WTC11 (cell line): Measurements from ENCODE around the gene FBXO45. TPM values are rescaled to one million over a fixed set of nuclear protein-coding genes. Genes with fewer than 3 reads are reported as not detected.

ENCODE experiments used
- ATAC-seq: fragments of 200-7000 bp; cut with Tn5 transposase; 2 replicates; pipeline ENCODE4 v1.10.0; 2021; ENCODE audit warnings: mild to moderate bottlenecking, moderate library complexity
- CTCF ChIA-PET: fragments of 300-600 bp; sonication (Branson Sonifier 250); formaldehyde crosslinking; loops from one replicate; lab custom pipeline; 2021; ENCODE audit warnings: antibody characterized with exemption; lab: Charles Lee
- POLR2A ChIA-PET: fragments of 350-600 bp; sonication (Branson Sonifier 250); formaldehyde crosslinking; loops from one replicate; lab custom pipeline; 2021; ENCODE audit warnings: antibody characterized with exemption; lab: Charles Lee
- DNase-seq: peaks from one replicate; pipeline ENCODE4 v3.0.0; 2021; ENCODE audit warnings: low spot score
- H3K27ac Mint-ChIP-seq: 2 replicates; pipeline ENCODE4 v1.8.0; 2021; ENCODE audit warnings: mixed read lengths
- H3K27me3 Mint-ChIP-seq: 2 replicates; pipeline ENCODE4 v1.8.0; 2021; ENCODE audit warnings: low read depth, mild to moderate bottlenecking, moderate library complexity, mixed read lengths
- H3K36me3 Mint-ChIP-seq: 2 replicates; pipeline ENCODE4 v1.8.0; 2021; ENCODE audit warnings: mixed read lengths
- H3K4me1 Mint-ChIP-seq: 2 replicates; pipeline ENCODE4 v1.8.0; 2022; ENCODE audit warnings: mixed read lengths
- H3K4me3 Mint-ChIP-seq: 2 replicates; pipeline ENCODE4 v1.8.0; 2021; ENCODE audit warnings: mild to moderate bottlenecking, moderate library complexity, mixed read lengths
- H3K9me3 Mint-ChIP-seq: 2 replicates; pipeline ENCODE4 v1.8.0; 2021; ENCODE audit warnings: mixed read lengths
- CDX4 ChIP-seq: fragments of 250-450 bp; sonication (Bioruptor Pico); IDR thresholded peaks from 2 replicates; pipeline ENCODE4 v1.9.0; 2021; ENCODE audit warnings: moderate library complexity, mild to moderate bottlenecking, inconsistent platforms, borderline replicate concordance
- CTCF ChIP-seq: fragments of 200-600 bp; IDR thresholded peaks from 2 replicates; pipeline ENCODE4 v1.8.0; 2022; ENCODE audit warnings: antibody characterized with exemption
- ESRRA ChIP-seq: sonication (generic); formaldehyde crosslinking; IDR thresholded peaks from 2 replicates; pipeline ENCODE4 v1.8.1; 2022; ENCODE audit warnings: mild to moderate bottlenecking, missing genetic modification reagents, borderline replicate concordance
- FOXK1 ChIP-seq: sonication (generic); formaldehyde crosslinking; IDR thresholded peaks from 2 replicates; pipeline ENCODE4 v1.8.0; 2022; ENCODE audit warnings: mild to moderate bottlenecking, moderate library complexity, missing genetic modification reagents
- FOXP1 ChIP-seq: sonication (generic); formaldehyde crosslinking; IDR thresholded peaks from 2 replicates; pipeline ENCODE4 v1.8.0; 2022; ENCODE audit warnings: missing genetic modification reagents, mild to moderate bottlenecking, moderate library complexity, borderline replicate concordance
- FOXP4 ChIP-seq: sonication (generic); formaldehyde crosslinking; IDR thresholded peaks from 2 replicates; pipeline ENCODE4 v1.8.0; 2022; ENCODE audit warnings: mild to moderate bottlenecking, missing genetic modification reagents
- IRF1 ChIP-seq: sonication (generic); formaldehyde crosslinking; IDR thresholded peaks from 2 replicates; pipeline ENCODE4 v1.8.0; 2023; ENCODE audit warnings: missing genetic modification reagents
- JAZF1 ChIP-seq: fragments of 250-450 bp; sonication (Bioruptor Pico); IDR thresholded peaks from 2 replicates; pipeline ENCODE4 v1.9.0; 2021; ENCODE audit warnings: moderate library complexity, mild to moderate bottlenecking, inconsistent platforms
- MYBL2 ChIP-seq: sonication (generic); formaldehyde crosslinking; IDR thresholded peaks from 2 replicates; pipeline ENCODE4 v1.8.1; 2023; ENCODE audit warnings: mild to moderate bottlenecking, moderate library complexity, missing genetic modification reagents
- NFE2L1 ChIP-seq: sonication (generic); formaldehyde crosslinking; IDR thresholded peaks from 2 replicates; pipeline ENCODE4 v1.8.1; 2023; ENCODE audit warnings: missing genetic modification reagents
- NR1H2 ChIP-seq: sonication (generic); formaldehyde crosslinking; IDR thresholded peaks from 2 replicates; pipeline ENCODE4 v1.9.0; 2021; ENCODE audit warnings: mild to moderate bottlenecking, moderate library complexity, missing genetic modification reagents
- NR2C2 ChIP-seq: sonication (generic); formaldehyde crosslinking; IDR thresholded peaks from 2 replicates; pipeline ENCODE4 v1.8.0; 2022; ENCODE audit warnings: mild to moderate bottlenecking, missing genetic modification reagents
- OVOL2 ChIP-seq: fragments of 250-450 bp; sonication (Bioruptor Pico); IDR thresholded peaks from 2 replicates; pipeline ENCODE4 v1.9.0; 2021; ENCODE audit warnings: mild to moderate bottlenecking, borderline replicate concordance
- SMAD3 ChIP-seq: sonication (generic); formaldehyde crosslinking; IDR thresholded peaks from 2 replicates; pipeline ENCODE4 v1.8.0; 2022; ENCODE audit warnings: missing genetic modification reagents, mild to moderate bottlenecking, borderline replicate concordance
- TEAD1 ChIP-seq: sonication (generic); formaldehyde crosslinking; IDR thresholded peaks from 2 replicates; pipeline ENCODE4 v1.8.0; 2022; ENCODE audit warnings: mild to moderate bottlenecking, missing genetic modification reagents
- ZBTB43 ChIP-seq: sonication (generic); formaldehyde crosslinking; IDR thresholded peaks from 2 replicates; pipeline ENCODE4 v1.8.1; 2023; ENCODE audit warnings: mild to moderate bottlenecking, missing genetic modification reagents
- ZNF317 ChIP-seq: sonication (generic); formaldehyde crosslinking; IDR thresholded peaks from 2 replicates; pipeline ENCODE4 v1.8.1; 2023; ENCODE audit warnings: low read depth, mild to moderate bottlenecking, moderate library complexity, missing genetic modification reagents, borderline replicate concordance
- ZNF416 ChIP-seq: fragments of 250-450 bp; sonication (Bioruptor Pico); IDR thresholded peaks from 2 replicates; pipeline ENCODE4 v1.9.0; 2021; ENCODE audit warnings: mild to moderate bottlenecking, inconsistent platforms
- ZNF423 ChIP-seq: fragments of 250-450 bp; sonication (Bioruptor Pico); IDR thresholded peaks from 2 replicates; pipeline ENCODE4 v2.1.2; 2022; ENCODE audit warnings: mild to moderate bottlenecking, moderate library complexity
- ZNF425 ChIP-seq: fragments of 250-450 bp; sonication (Bioruptor Pico); conservative IDR thresholded peaks from 2 replicates; pipeline ENCODE4 v1.9.0; 2021; ENCODE audit warnings: mild to moderate bottlenecking
- ZNF512 ChIP-seq: sonication (generic); formaldehyde crosslinking; IDR thresholded peaks from 2 replicates; pipeline ENCODE4 v1.8.1; 2022; ENCODE audit warnings: missing genetic modification reagents, borderline replicate concordance
- total RNA-seq: library from RNA; stranded (reverse); gene quantifications from 3 replicates; pipeline ENCODE4 v1.2.3, GENCODE V29; 2021

The FBXO45 gene
- total RNA-seq, 1 experiment from 2014 or later, result 15.4 TPM

GRCh38 chr3:196533260-196533681 lies 35.2 kb upstream of the FBXO45 start (continued):
- TF ChIP-seq FOXP4 (CRISPR knock-in tag) (peak; percentile 61; the same call in 1 of the 2 replicates), MYBL2 (CRISPR knock-in tag) (no peak), ZNF512 (no peak), FOXK1 (CRISPR knock-in tag) (0 out of 2 replicates have a peak, but pooled peaks have one; percentile 35), ESRRA (CRISPR knock-in tag) (no peak), NR2C2 (CRISPR knock-in tag) (no peak), ZNF317 (CRISPR knock-in tag) (no peak), IRF1 (CRISPR knock-in tag) (no peak)

GRCh38 chr3:196537319-196537984 lies 31.0 kb upstream of the FBXO45 start:
- peaks cover 13% of the 10 kb centered on the region for H3K4me1 Mint-ChIP-seq
- H3K4me3 Mint-ChIP-seq, result no peak overlapping the region
- CTCF ChIA-PET, result interaction anchor here (0.7 to 4.6 kb wide), 4 partner anchors 9 to 67 kb away, joined by 3 to 27 read pairs (median 7); no protein-coding TSS in a partner anchor
- peaks cover 13% of the 10 kb centered on the region for H3K9me3 Mint-ChIP-seq
- H3K36me3 Mint-ChIP-seq, result peaks cover 3% of the 10 kb centered on the region; the same call in 1 of the 2 replicates
- H3K27ac Mint-ChIP-seq, result no peak overlapping the region
- peak; percentile 27; the same call in 1 of the 2 replicates for ATAC-seq
- POLR2A ChIA-PET, result no interaction called here
- no peak for TF ChIP-seq NFE2L1 (CRISPR knock-in tag)
- TF ChIP-seq CTCF, result peak; percentile 77
- H3K27me3 Mint-ChIP-seq, result peaks cover 5% of the 10 kb centered on the region
- peak; percentile 68 for DNase-seq

- ChIA-PET POLR2A (no interaction called here), CTCF (interaction anchor here (2.0 kb wide), 1 partner anchor 13 kb away, joined by 7 read pairs; no protein-coding TSS in a partner anchor)
- TF ChIP-seq ZNF423 (CRISPR knock-in tag) (no peak), JAZF1 (CRISPR knock-in tag) (no peak), TEAD1 (CRISPR knock-in tag) (no peak), ZNF425 (CRISPR knock-in tag) (no peak), ZBTB43 (CRISPR knock-in tag) (no peak), CDX4 (CRISPR knock-in tag) (no peak), ZNF416 (CRISPR knock-in tag) (no peak), FOXP1 (CRISPR knock-in tag) (no peak), NR1H2 (CRISPR knock-in tag) (no peak), FOXK1 (CRISPR knock-in tag) (no peak), ZNF317 (CRISPR knock-in tag) (no peak), SMAD3 (CRISPR knock-in tag) (no peak), OVOL2 (no peak)
These were observed 26.6 kb upstream of the FBXO45 start for GRCh38 chr3:196541684-196542445.

More at GRCh38 chr3:196541684-196542445, 26.6 kb upstream of the FBXO45 start:
- H3K4me3 Mint-ChIP-seq, result no peak overlapping the region
- H3K4me1 Mint-ChIP-seq, result no peaks in the 10 kb centered on the region
- H3K36me3 Mint-ChIP-seq, result no peaks in the 10 kb centered on the region
- no peaks in the 10 kb centered on the region; the same call in 1 of the 2 replicates for H3K27me3 Mint-ChIP-seq
- DNase-seq (no peak), ATAC-seq (no peak)
- H3K9me3 Mint-ChIP-seq, result peaks cover 9% of the 10 kb centered on the region
- H3K27ac Mint-ChIP-seq, result no peak overlapping the region
